ENCODE results near the gene PATZ1.
"Not testable (repeated sequence)": the region's sequence is repeated elsewhere in the genome, so short reads cannot be mapped to it uniquely, and the experiment has no call there.

The PATZ1 gene

GRCh38 chr22:31346255-31346732 lies at the start of gene PATZ1:
Gene PATZ1, minus strand, starts transcription at chr22:31346346. Its CDS starts 744 bp downstream, at chr22:31345602.
- DNase-seq = peak; percentile 73

- DNase-seq = no peak
Observed at GRCh38 chr22:31394326-31394725, 48.2 kb upstream of the PATZ1 start.

GRCh38 chr22:31393893-31394292 lies 47.7 kb upstream of the PATZ1 start:
- no peak for DNase-seq

- DNase-seq = not testable (repeated sequence)
Observed at GRCh38 chr22:31378651-31379050, 32.5 kb upstream of the PATZ1 start.

GRCh38 chr22:31378123-31378522 lies 32.0 kb upstream of the PATZ1 start:
- no peak for DNase-seq

- no peak for DNase-seq
Observed at GRCh38 chr22:31377612-31378011, 31.5 kb upstream of the PATZ1 start.

GRCh38 chr22:31367426-31367825 lies 21.3 kb upstream of the PATZ1 start:
- DNase-seq = no peak

- no peak for DNase-seq
Observed at GRCh38 chr22:31363885-31364465, 17.8 kb upstream of the PATZ1 start.

- DNase-seq = no peak
Observed at GRCh38 chr22:31361743-31362142, 15.6 kb upstream of the PATZ1 start.

GRCh38 chr22:31360029-31360428 lies 13.9 kb upstream of the PATZ1 start:
- no peak for DNase-seq

GRCh38 chr22:31354515-31354914 lies 8.4 kb upstream of the PATZ1 start:
- no peak for DNase-seq

- no peak for DNase-seq
Observed at GRCh38 chr22:31350410-31350863, 4.3 kb upstream of the PATZ1 start.

- no peak for DNase-seq
Observed at GRCh38 chr22:31349960-31350359, 3.8 kb upstream of the PATZ1 start.

GRCh38 chr22:31348766-31349165 lies 2.6 kb upstream of the PATZ1 start:
- DNase-seq = no peak

GRCh38 chr22:31348009-31348337 lies 1.8 kb upstream of the PATZ1 start:
- DNase-seq = not testable (repeated sequence)

GRCh38 chr22:31347251-31348008 lies 1.3 kb upstream of the PATZ1 start:
- peak; percentile 34 for DNase-seq

- peak; percentile 38 for DNase-seq
Observed at GRCh38 chr22:31346733-31347250, 646 bp upstream of the PATZ1 start.

- DNase-seq = peak; percentile 85
Observed at GRCh38 chr22:31345331-31346254, 553 bp downstream of the PATZ1 start.

GRCh38 chr22:31344578-31345330 lies 1.4 kb downstream of the PATZ1 start:
- DNase-seq = no peak

- DNase-seq = no peak
Observed at GRCh38 chr22:31344256-31344577, 1.9 kb downstream of the PATZ1 start.

- peak; percentile 12 for DNase-seq
Observed at GRCh38 chr22:31343235-31344191, 2.6 kb downstream of the PATZ1 start.
